AG04449 (cell line): ENCODE data around the gene FAM83F.

ENCODE experiments used
- CTCF ChIA-PET: fragments of 350-600 bp; formaldehyde crosslinking; extraction: SDS; loops from one replicate; lab custom pipeline; 2021; ENCODE audit warnings: antibody characterized with exemption; lab: Yijun Ruan, JAX
- POLR2A ChIA-PET: fragments of 400-600, 350-600 bp; formaldehyde crosslinking; extraction: SDS; loops from one replicate; lab custom pipeline; 2020; ENCODE audit warnings: antibody characterized with exemption, inconsistent platforms; lab: Yijun Ruan, JAX
- DNase-seq: peaks from one replicate; pipeline ENCODE4 v3.0.0-alpha.2; 2010; ENCODE audit warnings: low read depth, low spot score
- H3K4me3 ChIP-seq: 2 replicates; pipeline ENCODE4 v1.5.1; 2011; ENCODE audit warnings: low read depth, mild to moderate bottlenecking, control low read depth, low read length
- CTCF ChIP-seq: IDR thresholded peaks from one replicate; pipeline ENCODE4 v1.5.1; 2011; ENCODE audit warnings: mild to moderate bottlenecking, moderate library complexity, low read length, control low read depth, inconsistent platforms; ENCODE audit not compliant: insufficient read depth; ENCODE audit errors: missing control alignments

Gene FAM83F

GRCh38 chr22:40009951-40010671, 15.4 kb downstream of the FAM83F start:
- no peak overlapping the region for H3K4me3 ChIP-seq
- ChIA-PET POLR2A (no interaction called here), CTCF (interaction anchor here (0.8 to 3.8 kb wide), 7 partner anchors 11 to 481 kb away, joined by 3 to 24 read pairs (median 4); no protein-coding TSS in a partner anchor)
- DNase-seq, result no peak
- no peak for TF ChIP-seq CTCF

- CTCF ChIA-PET, result interaction anchor here (1.0 to 3.8 kb wide), 5 partner anchors 13 to 482 kb away, joined by 3 to 24 read pairs (median 8); no protein-coding TSS in a partner anchor
- no peak for TF ChIP-seq CTCF
- no peak for DNase-seq
- POLR2A ChIA-PET, result no interaction called here
- H3K4me3 ChIP-seq, result no peak overlapping the region
These were observed 16.0 kb downstream of the FAM83F start for GRCh38 chr22:40010746-40011145.

- H3K4me3 ChIP-seq, result no peak overlapping the region
- POLR2A ChIA-PET, result no interaction called here
- no peak for TF ChIP-seq CTCF
- CTCF ChIA-PET, result interaction anchor here (4.5 kb wide), 1 partner anchor 10 kb away, joined by 27 read pairs; no protein-coding TSS in a partner anchor
- no peak for DNase-seq
These were observed 20.0 kb downstream of the FAM83F start for GRCh38 chr22:40014667-40015248.

- no peak for TF ChIP-seq CTCF
- H3K4me3 ChIP-seq, result no peak overlapping the region
- DNase-seq, result no peak
- ChIA-PET POLR2A (no interaction called here), CTCF (interaction anchor here (1.5 to 4.5 kb wide), 2 partner anchors 9 to 481 kb away, joined by 8 to 27 read pairs; no protein-coding TSS in a partner anchor)
These were observed 20.7 kb downstream of the FAM83F start for GRCh38 chr22:40015358-40015976.

- CTCF ChIA-PET, result interaction anchor here (0.8 to 24.3 kb wide), 2 partner anchors 15 to 478 kb away, joined by 3 to 1079 read pairs; partner anchors contain the start of gene RPS19BP1
- TF ChIP-seq CTCF, result no peak
- POLR2A ChIA-PET, result no interaction called here
- no peak overlapping the region for H3K4me3 ChIP-seq
- DNase-seq, result no peak
These were observed 23.3 kb downstream of the FAM83F start for GRCh38 chr22:40018051-40018450.

GRCh38 chr22:40019100-40019499, 24.3 kb downstream of the FAM83F start:
- no peak for TF ChIP-seq CTCF
- no peak overlapping the region for H3K4me3 ChIP-seq
- DNase-seq, result no peak
- POLR2A ChIA-PET, result no interaction called here
- CTCF ChIA-PET, result interaction anchor here (24.3 kb wide), 1 partner anchor 479 kb away, joined by 1079 read pairs; the partner anchor contains the start of gene RPS19BP1
